IMR-90 (cell line): Measurements from ENCODE around the gene THYN1. TPM values are rescaled to one million over a fixed set of nuclear protein-coding genes. Genes with fewer than 3 reads are reported as not detected.

ENCODE experiments used
- ATAC-seq: fragments of 200-7000 bp; cut with Tn5 transposase; 2 replicates; pipeline ENCODE4 v1.9.1; 2020; ENCODE audit warnings: low read depth, mild to moderate bottlenecking, moderate library complexity
- BruUV-seq: library from RNA; stranded (reverse); fragments of 400-500 nt; replicated peaks from 2 replicates; lab custom pipeline; 2021; lab: Mats Ljungman, UMichigan
- CTCF ChIA-PET: fragments of 300-600 bp; formaldehyde crosslinking; extraction: SDS; loops from one replicate; lab custom pipeline; 2021; ENCODE audit warnings: antibody characterized with exemption; lab: Yijun Ruan, JAX
- POLR2A ChIA-PET: fragments of 300-600 bp; sonication (Branson Sonifier 250); formaldehyde crosslinking; loops from one replicate; lab custom pipeline; 2022; ENCODE audit warnings: antibody characterized with exemption; ENCODE audit not compliant: unreplicated experiment; lab: Charles Lee
- DNase-seq: peaks from one replicate; pipeline ENCODE4 v3.0.0; 2013
- H2AFZ ChIP-seq: replicated peaks from 2 replicates; pipeline ENCODE3; 2013; ENCODE audit warnings: low read length, mild to moderate bottlenecking; ENCODE audit not compliant: poor library complexity
- H2AK5ac ChIP-seq: 2 replicates; pipeline ENCODE4 v1.6.1; 2013; ENCODE audit warnings: low read depth, low read length, inconsistent platforms
- H2AK9ac ChIP-seq: replicated peaks from 2 replicates; pipeline ENCODE3; 2013; ENCODE audit warnings: mild to moderate bottlenecking, low read depth, low read length, moderate library complexity; ENCODE audit not compliant: poor library complexity
- H2BK120ac ChIP-seq: 2 replicates; pipeline ENCODE4 v1.6.1; 2013; ENCODE audit warnings: low read depth, low read length, inconsistent platforms
- H2BK15ac ChIP-seq: 3 replicates; pipeline ENCODE4 v1.6.1; 2013; ENCODE audit warnings: low read depth, low read length, inconsistent platforms
- H2BK20ac ChIP-seq: 2 replicates; pipeline ENCODE4 v1.6.1; 2013; ENCODE audit warnings: low read depth, mild to moderate bottlenecking, inconsistent platforms, low read length, moderate library complexity
- H2BK5ac ChIP-seq: 2 replicates; pipeline ENCODE4 v1.6.1; 2013; ENCODE audit warnings: mild to moderate bottlenecking, low read depth, low read length, inconsistent platforms; ENCODE audit not compliant: poor library complexity, severe bottlenecking
- H3K14ac ChIP-seq: replicated peaks from 2 replicates; pipeline ENCODE4 v1.6.1; 2013; ENCODE audit warnings: low read depth, low read length, inconsistent platforms
- H3K18ac ChIP-seq: 2 replicates; pipeline ENCODE4 v1.6.1; 2013; ENCODE audit warnings: low read depth, low read length, control low read depth
- H3K23ac ChIP-seq: 2 replicates; pipeline ENCODE4 v1.6.1; 2013; ENCODE audit warnings: low read depth, low read length, inconsistent platforms
- H3K27ac ChIP-seq: 2 replicates; pipeline ENCODE4 v1.5.1; 2013; ENCODE audit warnings: mild to moderate bottlenecking, control low read depth, low read length; ENCODE audit not compliant: insufficient read depth
- H3K27me3 ChIP-seq: 2 replicates; pipeline ENCODE4 v1.6.1; 2013; ENCODE audit warnings: low read length; ENCODE audit not compliant: control insufficient read depth, insufficient read depth
- H3K36me3 ChIP-seq: 2 replicates; pipeline ENCODE4 v1.6.1; 2013; ENCODE audit warnings: low read length, mixed read lengths; ENCODE audit not compliant: control insufficient read depth, insufficient read depth
- H3K4ac ChIP-seq: 2 replicates; pipeline ENCODE4 v1.6.1; 2013; ENCODE audit warnings: low read depth, low read length, inconsistent platforms
- H3K4me1 ChIP-seq: 2 replicates; pipeline ENCODE4 v1.6.1; 2013; ENCODE audit warnings: low read length, mixed read lengths; ENCODE audit not compliant: control insufficient read depth, insufficient read depth
- H3K4me2 ChIP-seq: 2 replicates; pipeline ENCODE4 v1.6.1; 2013; ENCODE audit warnings: low read depth, mild to moderate bottlenecking, control low read depth, low read length, moderate library complexity
- H3K4me3 ChIP-seq: 2 replicates; pipeline ENCODE4 v1.5.1; 2013; ENCODE audit warnings: low read depth, mild to moderate bottlenecking, control low read depth, low read length, moderate library complexity; ENCODE audit not compliant: insufficient read depth
- H3K56ac ChIP-seq: 2 replicates; pipeline ENCODE4 v1.6.1; 2013; ENCODE audit warnings: low read length, inconsistent platforms; ENCODE audit not compliant: insufficient read depth; ENCODE audit errors: extremely low read depth
- H3K79me1 ChIP-seq, 2 experiments: 2 replicates each; pipeline ENCODE4 v1.6.1; 2013; ENCODE audit warnings: low read length in 2 of 2, inconsistent platforms in 1 of 2, low read depth in 1 of 2
- H3K9ac ChIP-seq: 2 replicates; pipeline ENCODE4 v1.6.1; 2013; ENCODE audit warnings: low read depth, low read length, control low read depth
- H3K9me1 ChIP-seq: 2 replicates; pipeline ENCODE4 v1.6.1; 2013; ENCODE audit warnings: low read length, inconsistent platforms; ENCODE audit not compliant: insufficient read depth
- H3K9me3 ChIP-seq: 2 replicates; pipeline ENCODE4 v1.6.1; 2013; ENCODE audit warnings: low read length; ENCODE audit not compliant: control insufficient read depth, insufficient read depth
- H4K20me1 ChIP-seq: 2 replicates; pipeline ENCODE4 v1.6.1; 2013; ENCODE audit warnings: low read length, inconsistent platforms; ENCODE audit not compliant: insufficient read depth
- H4K5ac ChIP-seq: 2 replicates; pipeline ENCODE4 v1.6.1; 2013; ENCODE audit warnings: mild to moderate bottlenecking, low read depth, low read length, control low read depth
- H4K8ac ChIP-seq, 2 experiments: 2 replicates each; pipeline ENCODE4 v1.6.1; 2013; ENCODE audit warnings: low read depth in 2 of 2, low read length in 2 of 2, control low read depth in 1 of 2, inconsistent platforms in 1 of 2
- H4K91ac ChIP-seq: 2 replicates; pipeline ENCODE4 v1.6.1; 2013; ENCODE audit warnings: low read depth, low read length, inconsistent platforms; ENCODE audit not compliant: insufficient read depth
- BHLHE40 ChIP-seq: fragments of 150-350 bp; IDR thresholded peaks from 2 replicates; pipeline ENCODE4 v1.6.1; 2016; ENCODE audit warnings: mild to moderate bottlenecking, low read depth, low read length
- CEBPB ChIP-seq: IDR thresholded peaks from 2 replicates; pipeline ENCODE4 v1.6.1; 2012; ENCODE audit warnings: low read depth, low read length, improper control_type of control experiment
- CHD1 ChIP-seq: IDR thresholded peaks from 2 replicates; pipeline ENCODE4 v1.6.1; 2012; ENCODE audit warnings: low read depth, low read length, improper control_type of control experiment
- FOS ChIP-seq: fragments of 150-350 bp; IDR thresholded peaks from 2 replicates; pipeline ENCODE4 v1.6.1; 2016; ENCODE audit warnings: low read depth, low read length
- MAFK ChIP-seq: IDR thresholded peaks from 2 replicates; pipeline ENCODE4 v1.6.1; 2012; ENCODE audit warnings: low read depth, low read length, improper control_type of control experiment
- MAZ ChIP-seq: IDR thresholded peaks from 2 replicates; pipeline ENCODE4 v1.6.1; 2012; ENCODE audit warnings: low read depth, mild to moderate bottlenecking, low read length, improper control_type of control experiment, moderate library complexity, borderline replicate concordance
- MXI1 ChIP-seq: IDR thresholded peaks from 2 replicates; pipeline ENCODE4 v1.6.1; 2012; ENCODE audit warnings: low read depth, mild to moderate bottlenecking, low read length, moderate library complexity, borderline replicate concordance
- NFE2L2 ChIP-seq: fragments of 150-350 bp; IDR thresholded peaks from 2 replicates; pipeline ENCODE4 v1.6.1; 2016; ENCODE audit warnings: low read depth, mild to moderate bottlenecking, low read length
- POLR2A ChIP-seq: IDR thresholded peaks from 2 replicates; pipeline ENCODE4 v1.6.1; 2012; ENCODE audit warnings: mild to moderate bottlenecking, low read depth, low read length
- RAD21 ChIP-seq: IDR thresholded peaks from 2 replicates; pipeline ENCODE4 v1.6.1; 2012; ENCODE audit warnings: low read length, improper control_type of control experiment
- RCOR1 ChIP-seq: IDR thresholded peaks from 2 replicates; pipeline ENCODE4 v1.6.1; 2012; ENCODE audit warnings: mild to moderate bottlenecking, low read length, improper control_type of control experiment; ENCODE audit not compliant: insufficient replicate concordance
- RFX5 ChIP-seq: IDR thresholded peaks from 2 replicates; pipeline ENCODE4 v1.8.0; 2012; ENCODE audit warnings: low read depth, mild to moderate bottlenecking, low read length, moderate library complexity
- SMC3 ChIP-seq: fragments of 150-350 bp; IDR thresholded peaks from 2 replicates; pipeline ENCODE4 v1.6.1; 2016; ENCODE audit warnings: low read depth, mild to moderate bottlenecking, antibody characterized with exemption, low read length, moderate library complexity
- whole genome bisulfite sequencing, 2 experiments: methylation state at CpG; one replicate each; pipeline versions ENCODE4 v1.1.5 to v1.1.7; 2013; ENCODE audit warnings: missing lambda C conversion rate in 2 of 2; ENCODE audit not compliant: insufficient read length in 1 of 2; ENCODE audit errors: extremely low coverage in 2 of 2; 5-methylcytosine and 5-hydroxymethylcytosine counted together
- dilution Hi-C: fragments of 300-500 bp; cut with HindIII; formaldehyde crosslinking; loops from one replicate; pipeline ENCODE4 v1.14.3; 2018; ENCODE audit warnings: low sequenced_read_pairs; ENCODE audit not compliant: unreplicated experiment
- in situ Hi-C: fragments of 300-500 bp; cut with MboI; formaldehyde crosslinking; loops from 3 replicates; pipeline ENCODE4 v1.14.3; 2019; ENCODE audit warnings: low sequenced_read_pairs, inconsistent platforms, mixed read lengths
- intact Hi-C: fragments of 100-400 bp; cut with micrococcal nuclease; formaldehyde crosslinking; loops from 2 replicates; pipeline ENCODE4 v1.10.0; 2022
- polyA plus RNA-seq, 3 experiments: library from polyadenylated mRNA; depleted of rRNA; stranded (reverse); fragments of >200 nt; gene quantifications; 2 replicates each; pipeline ENCODE4 v1.2.3, GENCODE V29; 2012; ENCODE audit warnings: low replicate concordance in 1 of 3
- total RNA-seq: library from RNA; depleted of rRNA; stranded (reverse); fragments of >200 nt; gene quantifications from 2 replicates; pipeline ENCODE4 v1.2.3, GENCODE V29; 2012
- TF ChIP-seq, protein P1 (sequence below): fragments of 150-350 bp; IDR thresholded peaks from 2 replicates; pipeline ENCODE4 v1.6.1; 2017; ENCODE audit warnings: mild to moderate bottlenecking, antibody characterized with exemption, low read length, low read depth
- TF ChIP-seq, protein P2 (sequence below): fragments of 150-350 bp; IDR thresholded peaks from 2 replicates; pipeline ENCODE4 v1.6.1; 2016; ENCODE audit warnings: low read depth, mild to moderate bottlenecking, low read length, moderate library complexity, borderline replicate concordance
- TF ChIP-seq, protein P3 (sequence below): conservative IDR thresholded peaks from 2 replicates; pipeline ENCODE4 v1.5.1; 2012; ENCODE audit warnings: mild to moderate bottlenecking, low read depth, low read length, improper control_type of control experiment

The THYN1 gene
- total and polyA plus RNA-seq, 2 of the 4 experiments (the other 2 are of a cell fraction), result 43.1 to 72.1 TPM

DNA sequence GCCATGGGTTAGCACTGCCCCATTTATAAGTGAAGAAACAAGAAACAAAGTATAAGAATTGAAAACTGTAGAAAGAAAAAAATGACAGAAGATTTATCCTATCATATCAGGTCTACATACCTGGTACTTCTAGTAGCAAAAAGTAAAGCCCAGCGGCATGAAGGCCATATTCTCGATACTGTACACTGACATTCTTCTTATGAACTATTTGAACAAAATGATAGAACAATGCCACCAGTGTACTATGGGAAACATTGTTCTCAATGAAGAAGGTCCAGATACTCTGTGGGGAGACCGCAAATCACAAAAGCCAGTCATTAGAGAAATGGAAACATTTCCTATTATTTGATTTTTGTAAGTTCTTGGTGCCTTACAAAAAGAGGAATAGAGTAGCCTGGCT, 36.3 kb downstream of the THYN1 start:
- in situ Hi-C loops, result no loop called here
- no peak for TF ChIP-seq POLR2A
- TF ChIP-seq MXI1, result no peak
- TF ChIP-seq MAZ, result no peak
- TF ChIP-seq RCOR1, result no peak
- TF ChIP-seq CHD1, result no peak
- no peak for TF ChIP-seq BHLHE40
- TF ChIP-seq RAD21, result no peak
- no peak for TF ChIP-seq FOS
- TF ChIP-seq RFX5, result no peak
- TF ChIP-seq, protein P1, sequence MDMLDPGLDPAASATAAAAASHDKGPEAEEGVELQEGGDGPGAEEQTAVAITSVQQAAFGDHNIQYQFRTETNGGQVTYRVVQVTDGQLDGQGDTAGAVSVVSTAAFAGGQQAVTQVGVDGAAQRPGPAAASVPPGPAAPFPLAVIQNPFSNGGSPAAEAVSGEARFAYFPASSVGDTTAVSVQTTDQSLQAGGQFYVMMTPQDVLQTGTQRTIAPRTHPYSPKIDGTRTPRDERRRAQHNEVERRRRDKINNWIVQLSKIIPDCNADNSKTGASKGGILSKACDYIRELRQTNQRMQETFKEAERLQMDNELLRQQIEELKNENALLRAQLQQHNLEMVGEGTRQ, result no peak
- TF ChIP-seq SMC3, result no peak
- TF ChIP-seq, protein P2, sequence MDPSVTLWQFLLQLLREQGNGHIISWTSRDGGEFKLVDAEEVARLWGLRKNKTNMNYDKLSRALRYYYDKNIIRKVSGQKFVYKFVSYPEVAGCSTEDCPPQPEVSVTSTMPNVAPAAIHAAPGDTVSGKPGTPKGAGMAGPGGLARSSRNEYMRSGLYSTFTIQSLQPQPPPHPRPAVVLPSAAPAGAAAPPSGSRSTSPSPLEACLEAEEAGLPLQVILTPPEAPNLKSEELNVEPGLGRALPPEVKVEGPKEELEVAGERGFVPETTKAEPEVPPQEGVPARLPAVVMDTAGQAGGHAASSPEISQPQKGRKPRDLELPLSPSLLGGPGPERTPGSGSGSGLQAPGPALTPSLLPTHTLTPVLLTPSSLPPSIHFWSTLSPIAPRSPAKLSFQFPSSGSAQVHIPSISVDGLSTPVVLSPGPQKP, result no peak
- TF ChIP-seq, protein P3, sequence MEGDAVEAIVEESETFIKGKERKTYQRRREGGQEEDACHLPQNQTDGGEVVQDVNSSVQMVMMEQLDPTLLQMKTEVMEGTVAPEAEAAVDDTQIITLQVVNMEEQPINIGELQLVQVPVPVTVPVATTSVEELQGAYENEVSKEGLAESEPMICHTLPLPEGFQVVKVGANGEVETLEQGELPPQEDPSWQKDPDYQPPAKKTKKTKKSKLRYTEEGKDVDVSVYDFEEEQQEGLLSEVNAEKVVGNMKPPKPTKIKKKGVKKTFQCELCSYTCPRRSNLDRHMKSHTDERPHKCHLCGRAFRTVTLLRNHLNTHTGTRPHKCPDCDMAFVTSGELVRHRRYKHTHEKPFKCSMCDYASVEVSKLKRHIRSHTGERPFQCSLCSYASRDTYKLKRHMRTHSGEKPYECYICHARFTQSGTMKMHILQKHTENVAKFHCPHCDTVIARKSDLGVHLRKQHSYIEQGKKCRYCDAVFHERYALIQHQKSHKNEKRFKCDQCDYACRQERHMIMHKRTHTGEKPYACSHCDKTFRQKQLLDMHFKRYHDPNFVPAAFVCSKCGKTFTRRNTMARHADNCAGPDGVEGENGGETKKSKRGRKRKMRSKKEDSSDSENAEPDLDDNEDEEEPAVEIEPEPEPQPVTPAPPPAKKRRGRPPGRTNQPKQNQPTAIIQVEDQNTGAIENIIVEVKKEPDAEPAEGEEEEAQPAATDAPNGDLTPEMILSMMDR, result no peak
- TF ChIP-seq MAFK, result no peak
- no peak for TF ChIP-seq NFE2L2
- TF ChIP-seq CEBPB, result no peak
- ATAC-seq (no peak), DNase-seq (no peak)
- Histone ChIP-seq H3K14ac (no peak overlapping the region), H3K4me2 (no peak overlapping the region), H2BK20ac (no peak overlapping the region), H4K91ac (no peak overlapping the region), H3K9me3 (no peaks in the 10 kb centered on the region), H2BK5ac (no peak overlapping the region), H3K9me1 (peaks cover 6% of the 10 kb centered on the region; the same call in 1 of the 2 replicates), H4K8ac (no peak overlapping the region), H3K27me3 (no peaks in the 10 kb centered on the region), H3K27ac (no peak overlapping the region), H2BK120ac (no peak overlapping the region), H4K5ac (no peak overlapping the region), H3K18ac (no peak overlapping the region), H3K56ac (no peak overlapping the region), H2AK5ac (no peak overlapping the region), H3K36me3 (peaks cover 10% of the 10 kb centered on the region), H3K9ac (no peak overlapping the region), H3K4ac (no peak overlapping the region), H3K4me1 (no peaks in the 10 kb centered on the region), H2AFZ (no peak overlapping the region), H2AK9ac (no peak overlapping the region), H3K79me1 (peaks cover 16 to 20% of the 10 kb centered on the region in 2 experiments), H4K20me1 (no peaks in the 10 kb centered on the region), H3K23ac (no peak overlapping the region), H2BK15ac (no peak overlapping the region), H3K4me3 (no peak overlapping the region)
- intact Hi-C loops, result no loop called here
- dilution Hi-C loops, result no loop called here
- WGBS, 2 experiments, result no CpG with 5 or more reads among the region's 3 CpGs
- POLR2A ChIA-PET, result no interaction called here
- BruUV-seq, result no TSS peak
- CTCF ChIA-PET, result no interaction called here
